ENCODE results near the gene SPRTN. TPM values are rescaled to one million over a fixed set of nuclear protein-coding genes. Genes with fewer than 3 reads are reported as not detected.

The SPRTN gene
- total and polyA plus RNA-seq, 2 donors (not counting 1 experiment from before 2014, with no cell fraction given) = 3.5 to 13.4 TPM

DNA sequence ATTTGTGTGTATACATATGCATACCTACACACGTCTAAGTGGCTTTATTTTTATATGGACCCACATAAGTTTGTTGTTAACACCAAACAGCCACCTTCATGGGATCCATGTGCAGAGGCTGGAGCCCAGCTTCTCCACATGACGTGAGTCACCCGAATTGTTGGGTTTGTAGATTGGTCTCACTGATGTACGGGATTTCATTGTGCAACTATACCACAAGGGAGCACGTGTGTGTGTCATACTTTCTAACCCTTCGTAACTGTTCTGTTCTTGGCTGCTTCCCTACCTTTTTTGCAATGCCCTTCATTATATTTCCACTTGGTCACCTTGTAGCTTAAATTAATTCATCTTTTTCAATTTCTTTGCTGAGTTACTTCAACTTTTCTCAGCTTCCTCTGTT is 21.0 kb downstream of the SPRTN start:
- no peak for DNase-seq
- Mint-ChIP-seq H3K4me3 (no peak overlapping the region), H3K27ac (no peak overlapping the region), H3K4me1 (peaks cover 8% of the 10 kb centered on the region), H3K9me3 (ENCODE audit: insufficient read depth) (no peaks in the 10 kb centered on the region), H3K27me3 (no peaks in the 10 kb centered on the region)
- no peaks in the 10 kb centered on the region for H4K20me1 ChIP-seq (ENCODE audit: control insufficient read depth, insufficient read depth, low read length, poor library complexity, severe bottlenecking)
- no peaks in the 10 kb centered on the region for H3K27me3 ChIP-seq (replicated peaks in 1 of 4; ENCODE audit: control extremely low read depth in 1 of 4, control insufficient read depth in 3 of 4, insufficient read depth in 4 of 4, low read length in 3 of 4)
- H2AFZ ChIP-seq (ENCODE audit: insufficient read depth, low read depth, low read length, poor library complexity, severe bottlenecking) = no peak overlapping the region
- peaks cover 2% of the 10 kb centered on the region in 2 experiments for H3K36me3 ChIP-seq (replicated peaks in 1 of 2; ENCODE audit: control extremely low read depth in 1 of 2, control insufficient read depth in 1 of 2, extremely low read depth in 1 of 2, insufficient read depth in 2 of 2, low read length in 1 of 2)
- no peak overlapping the region for H3K4me2 ChIP-seq (replicated peaks; ENCODE audit: low read depth, low read length, poor library complexity, severe bottlenecking)
- intact Hi-C loops (cut with micrococcal nuclease) = loop anchor here (5.0 kb wide), 2 partner anchors 193 to 508 kb away; no protein-coding TSS in a partner anchor
- no peak for ATAC-seq (ENCODE audit: low read depth)
- no peak for TF ChIP-seq EZH2 (IDR thresholded peaks at IDR 0.05; ENCODE audit: borderline replicate concordance, insufficient read depth, low read depth, low read length, poor library complexity, severe bottlenecking)
- TF ChIP-seq CTCF (IDR thresholded peaks at IDR 0.05) = no peak
- H3K9me3 ChIP-seq (ENCODE audit: control extremely low read depth in 1 of 3, control insufficient read depth in 2 of 3, insufficient read depth in 1 of 3, low read length in 2 of 3) = no peaks in the 10 kb centered on the region
- 100% methylated on average over 3 of the region's 6 CpGs for WGBS (ENCODE audit: insufficient coverage)
- ChIA-PET POLR2A (no interaction called here), CTCF (interaction anchor here (0.6 to 3.6 kb wide), 10 partner anchors 10 to 245 kb away, joined by 3 to 45 read pairs (median 6); partner anchors contain the start of genes EXOC8 and SPRTN)
- H3K4me1 ChIP-seq (ENCODE audit: control insufficient read depth in 2 of 2, insufficient read depth in 2 of 2, low read length in 2 of 2) = peaks cover 0 to 3% of the 10 kb centered on the region in 2 donors
- no peak overlapping the region for H3K4me3 ChIP-seq (ENCODE audit: control extremely low read depth in 1 of 5, extremely low read depth in 1 of 5, insufficient read depth in 1 of 5, low read depth in 2 of 5, low read length in 4 of 5)
- H3K27ac ChIP-seq (ENCODE audit: low read length in 2 of 2) = no peak overlapping the region
- no peak overlapping the region for H3K9ac ChIP-seq (ENCODE audit: low read length)
- no peaks in the 10 kb centered on the region for H3K79me2 ChIP-seq (ENCODE audit: control insufficient read depth, insufficient read depth, low read length)

- CTCF ChIA-PET = interaction anchor here (0.8 to 3.5 kb wide), 10 partner anchors 10 to 243 kb away, joined by 3 to 14 read pairs (median 3); no protein-coding TSS in a partner anchor
- no peak overlapping the region for H3K4me3 Mint-ChIP-seq
- no peak overlapping the region for H3K27ac ChIP-seq (ENCODE audit: low read length in 2 of 2)
- intact Hi-C loops (cut with micrococcal nuclease) = no loop called here
- H3K9me3 ChIP-seq (ENCODE audit: control extremely low read depth in 1 of 3, control insufficient read depth in 2 of 3, insufficient read depth in 1 of 3, low read length in 2 of 3) = no peaks in the 10 kb centered on the region
- DNase-seq (no peak), ATAC-seq (ENCODE audit: low read depth) (no peak)
- no peaks in the 10 kb centered on the region for H3K9me3 Mint-ChIP-seq (ENCODE audit: insufficient read depth)
- peaks cover 0 to 3% of the 10 kb centered on the region in 2 donors for H3K4me1 ChIP-seq (ENCODE audit: control insufficient read depth in 2 of 2, insufficient read depth in 2 of 2, low read length in 2 of 2)
- H3K79me2 ChIP-seq (ENCODE audit: control insufficient read depth, insufficient read depth, low read length) = no peaks in the 10 kb centered on the region
- no peak overlapping the region for H3K4me2 ChIP-seq (replicated peaks; ENCODE audit: low read depth, low read length, poor library complexity, severe bottlenecking)
- H2AFZ ChIP-seq (ENCODE audit: insufficient read depth, low read depth, low read length, poor library complexity, severe bottlenecking) = no peak overlapping the region
- no peaks in the 10 kb centered on the region for H3K27me3 ChIP-seq (replicated peaks in 1 of 4; ENCODE audit: control extremely low read depth in 1 of 4, control insufficient read depth in 3 of 4, insufficient read depth in 4 of 4, low read length in 3 of 4)
- H3K36me3 ChIP-seq (replicated peaks in 1 of 2; ENCODE audit: control extremely low read depth in 1 of 2, control insufficient read depth in 1 of 2, extremely low read depth in 1 of 2, insufficient read depth in 2 of 2, low read length in 1 of 2) = peaks cover 0 to 8% of the 10 kb centered on the region in 2 experiments
- POLR2A ChIA-PET = no interaction called here
- no CpG with 5 or more reads among the region's 1 CpG for WGBS (ENCODE audit: insufficient coverage)
- peak overlapping the region; percentile 39 for H3K27ac Mint-ChIP-seq
- no peak overlapping the region for H3K9ac ChIP-seq (ENCODE audit: low read length)
- no peaks in the 10 kb centered on the region for H3K27me3 Mint-ChIP-seq
- H3K4me1 Mint-ChIP-seq = peaks cover 8% of the 10 kb centered on the region
- TF ChIP-seq EZH2 (IDR thresholded peaks at IDR 0.05; ENCODE audit: borderline replicate concordance, insufficient read depth, low read depth, low read length, poor library complexity, severe bottlenecking) (no peak), CTCF (IDR thresholded peaks at IDR 0.05) (no peak)
- no peaks in the 10 kb centered on the region for H4K20me1 ChIP-seq (ENCODE audit: control insufficient read depth, insufficient read depth, low read length, poor library complexity, severe bottlenecking)
- H3K4me3 ChIP-seq (ENCODE audit: control extremely low read depth in 1 of 5, extremely low read depth in 1 of 5, insufficient read depth in 1 of 5, low read depth in 2 of 5, low read length in 4 of 5) = no peak overlapping the region
Observed at GRCh38 chr1:231362325-231362724, 24.2 kb downstream of the SPRTN start.
